Endodermal cell (in vitro differentiated cells): ENCODE results near the gene PRKCG. TPM values are rescaled to one million over a fixed set of nuclear protein-coding genes. Genes with fewer than 3 reads are reported as not detected.
A peak's percentile ranks its signal among the peaks of the same experiment; 100 is the strongest.
"Not testable (repeated sequence)": the region's sequence is repeated elsewhere in the genome, so short reads cannot be mapped to it uniquely, and the experiment has no call there.

Experiments used
- DNase-seq: peaks from one replicate; pipeline ENCODE4 v3.0.0-alpha.2; 2017
- H3K27ac ChIP-seq: 2 replicates; pipeline ENCODE4 v1.5.1; 2013; ENCODE audit warnings: mild to moderate bottlenecking, low read depth, low read length, moderate library complexity
- H3K27me3 ChIP-seq: 2 replicates; pipeline ENCODE4 v1.6.1; 2013; ENCODE audit warnings: mild to moderate bottlenecking, low read length, moderate library complexity; ENCODE audit not compliant: insufficient read depth, control insufficient read depth, poor library complexity, severe bottlenecking
- H3K36me3 ChIP-seq: 2 replicates; pipeline ENCODE4 v1.7.0; 2013; ENCODE audit warnings: mild to moderate bottlenecking, low read length, moderate library complexity; ENCODE audit not compliant: control insufficient read depth, insufficient read depth
- H3K4me1 ChIP-seq: one replicate; pipeline ENCODE4 v1.7.0; 2013; ENCODE audit warnings: low read length; ENCODE audit not compliant: control insufficient read depth, insufficient read depth
- H3K4me3 ChIP-seq: 2 replicates; pipeline ENCODE4 v1.5.1; 2013; ENCODE audit warnings: mild to moderate bottlenecking, low read length, moderate library complexity
- H3K9ac ChIP-seq: 2 replicates; pipeline ENCODE4 v1.6.1; 2013; ENCODE audit warnings: mild to moderate bottlenecking, low read length, moderate library complexity; ENCODE audit not compliant: poor library complexity, severe bottlenecking; ENCODE audit errors: extremely low read depth
- H3K9me3 ChIP-seq: 2 replicates; pipeline ENCODE4 v1.6.1; 2013; ENCODE audit warnings: mild to moderate bottlenecking, low read length, moderate library complexity; ENCODE audit not compliant: control insufficient read depth
- H3K27ac Mint-ChIP-seq: 2 replicates; pipeline ENCODE4 v1.8.0; 2020; ENCODE audit warnings: mixed read lengths
- H3K27me3 Mint-ChIP-seq: 2 replicates; pipeline ENCODE4 v1.8.0; 2021; ENCODE audit warnings: mild to moderate bottlenecking, mixed read lengths; ENCODE audit not compliant: insufficient read depth
- H3K36me3 Mint-ChIP-seq: 2 replicates; pipeline ENCODE4 v1.8.0; 2020; ENCODE audit warnings: low read depth, mixed read lengths
- H3K4me1 Mint-ChIP-seq: 2 replicates; pipeline ENCODE4 v1.8.0; 2020; ENCODE audit warnings: mixed read lengths
- H3K4me3 Mint-ChIP-seq: 2 replicates; pipeline ENCODE4 v1.8.0; 2020; ENCODE audit warnings: mild to moderate bottlenecking, moderate library complexity, mixed read lengths
- H3K9me3 Mint-ChIP-seq: 2 replicates; pipeline ENCODE4 v1.8.0; 2020; ENCODE audit warnings: mild to moderate bottlenecking, mixed read lengths
- CTCF ChIP-seq: fragments of 200-600 bp; sonication (generic); conservative IDR thresholded peaks from 2 replicates; pipeline ENCODE4 v1.5.0; 2021; ENCODE audit warnings: antibody characterized with exemption, mild to moderate bottlenecking
- WGBS, 2 experiments: methylation state at CpG; one replicate each; pipeline versions ENCODE4 v1.1.5 to v1.1.7; 2013; ENCODE audit warnings: missing lambda C conversion rate in 2 of 2, mixed read lengths in 1 of 2; ENCODE audit not compliant: insufficient coverage in 1 of 2, insufficient read length in 1 of 2; 5-methylcytosine and 5-hydroxymethylcytosine counted together
- long read RNA-seq, 4 experiments: library from polyadenylated mRNA in 2 of 4; library from RNA in 1 of 4; library from capped mRNA in 1 of 4; stranded (forward) in 3 of 4; unstranded in 1 of 4; transcript quantifications; one replicate each; pipeline ENCODE4 v2.0.0, GENCODE V29; 2020 to 2021; ENCODE audit warnings: inconsistent platforms in 1 of 4
- polyA plus RNA-seq, 2 experiments: library from polyadenylated mRNA; stranded (reverse); fragments of 50-300 nt; gene quantifications; one replicate each; pipeline ENCODE4 v1.2.3, GENCODE V29; 2013
- total RNA-seq, 2 donors: library from RNA; stranded (reverse); fragmentation: NEBNext Ultra II Directional in 1 of 2; extraction: Animal tissue kit (Norgen Biotek cat#: 25700) in 1 of 2; gene quantifications; 2 replicates in 1 of 2; 3 replicates in 1 of 2; pipeline ENCODE4 v1.2.1, GENCODE V29; 2021

The PRKCG gene
- total RNA-seq = 1 to 10 TPM; 2.7 to 5.6 TPM
- 10.6 TPM for polyA plus RNA-seq (2013, experiment 1 of 2)
- polyA plus RNA-seq (2013, experiment 2 of 2) = 8.2 TPM
- long read RNA-seq, experiment 1, partial matches to known transcripts = 2 of 2 reads
- long read RNA-seq, experiment 1, other reads (novel, unspliced or antisense) = 0 of 2 reads
- long read RNA-seq, experiment 2, partial matches to known transcripts = 4 of 6 reads
- long read RNA-seq, experiment 2, other reads (novel, unspliced or antisense) = 1 of 6 reads
- long read RNA-seq, experiment 3, partial matches to known transcripts = 0 of 3 reads
- long read RNA-seq, experiment 3, other reads (novel, unspliced or antisense) = 3 of 3 reads
- long read RNA-seq, experiment 4, partial matches to known transcripts = 0 of 1 reads
- long read RNA-seq, experiment 4, other reads (novel, unspliced or antisense) = 1 of 1 reads

- Histone ChIP-seq H3K36me3 (no peaks in the 10 kb centered on the region), H3K27me3 (peaks cover 54% of the 10 kb centered on the region), H3K9me3 (no peaks in the 10 kb centered on the region), H3K4me3 (peak within 1 kb of the TSS; percentile 77), H3K4me1 (no peaks in the 10 kb centered on the region), H3K27ac (peak within 1 kb of the TSS; percentile 12), H3K9ac (peak within 1 kb of the TSS; percentile 9)
- Mint-ChIP-seq H3K27me3 (peaks cover 36% of the 10 kb centered on the region), H3K4me3 (no peak within 1 kb of the TSS), H3K4me1 (peaks cover 6% of the 10 kb centered on the region), H3K27ac (no peak within 1 kb of the TSS), H3K36me3 (no peaks in the 10 kb centered on the region), H3K9me3 (no peaks in the 10 kb centered on the region)
- TF ChIP-seq CTCF = peak; percentile 71
- peak; percentile 85 for DNase-seq
- WGBS, 2 experiments = 3 to 4% methylated on average over 28 to 48 of the region's 49 CpGs
Observed at GRCh38 chr19:53881482-53882390, at the start of gene PRKCG. PRKCG (plus strand) TSS chr19:53882197; CDS start chr19:53882495, 298 bp downstream.

GRCh38 chr19:53832861-53833260 lies 49.1 kb upstream of the PRKCG start:
- H3K9ac ChIP-seq = peak overlapping the region; percentile 25

GRCh38 chr19:53838446-53838845 lies 43.6 kb upstream of the PRKCG start:
- peak overlapping the region; percentile 93 for H3K27ac Mint-ChIP-seq
- H3K36me3 ChIP-seq, H3K9me3 ChIP-seq, H3K36me3 Mint-ChIP-seq, H3K27me3 ChIP-seq, H3K4me1 ChIP-seq, H3K9me3 Mint-ChIP-seq, H3K9ac ChIP-seq, H3K4me3 ChIP-seq, H3K4me3 Mint-ChIP-seq, H3K27me3 Mint-ChIP-seq, H3K27ac ChIP-seq: not testable (repeated sequence)
- peak; percentile 54 for DNase-seq
- WGBS, 2 experiments = 79% methylated on average over 2 to 3 of the region's 5 CpGs
- peaks cover 53% of the 10 kb centered on the region for H3K4me1 Mint-ChIP-seq

More at GRCh38 chr19:53832861-53833260, 49.1 kb upstream of the PRKCG start:
- not testable (repeated sequence) for H3K27ac ChIP-seq, H3K27me3 ChIP-seq, H3K36me3 Mint-ChIP-seq, H3K27me3 Mint-ChIP-seq, H3K4me1 ChIP-seq, H3K9me3 Mint-ChIP-seq, H3K9me3 ChIP-seq, H3K36me3 ChIP-seq
- H3K4me3 ChIP-seq = peak overlapping the region; percentile 72
- Mint-ChIP-seq H3K27ac (peak overlapping the region; percentile 92), H3K4me1 (peaks cover 57% of the 10 kb centered on the region), H3K4me3 (peak overlapping the region; percentile 75)
- DNase-seq = peak; percentile 64
- 3 to 13% methylated on average over 4 to 12 of the region's 13 CpGs for WGBS, 2 experiments

- WGBS, 2 experiments = 94 to 96% methylated on average over 6 to 11 of the region's 12 CpGs
- DNase-seq = not testable (repeated sequence)
Observed at GRCh38 chr19:53840241-53840640, 41.8 kb upstream of the PRKCG start.

GRCh38 chr19:53840914-53841313 lies 41.1 kb upstream of the PRKCG start:
- not testable (repeated sequence) for H3K4me3 ChIP-seq, H3K9me3 Mint-ChIP-seq, DNase-seq, H3K4me3 Mint-ChIP-seq, H3K27ac Mint-ChIP-seq, H3K9ac ChIP-seq, H3K36me3 ChIP-seq, H3K4me1 ChIP-seq, H3K27me3 ChIP-seq, H3K27ac ChIP-seq, H3K9me3 ChIP-seq, H3K36me3 Mint-ChIP-seq, H3K27me3 Mint-ChIP-seq
- peaks cover 30% of the 10 kb centered on the region for H3K4me1 Mint-ChIP-seq
- 96 to 100% methylated on average over 2 of the region's 4 CpGs for WGBS, 2 experiments

More at GRCh38 chr19:53840241-53840640, 41.8 kb upstream of the PRKCG start:
- H3K36me3 Mint-ChIP-seq, H3K4me3 ChIP-seq, H3K9ac ChIP-seq, H3K27ac ChIP-seq, H3K27ac Mint-ChIP-seq, H3K4me1 ChIP-seq, H3K36me3 ChIP-seq, H3K27me3 Mint-ChIP-seq, H3K27me3 ChIP-seq, H3K9me3 ChIP-seq, H3K9me3 Mint-ChIP-seq, H3K4me3 Mint-ChIP-seq: not testable (repeated sequence)
- peaks cover 35% of the 10 kb centered on the region for H3K4me1 Mint-ChIP-seq
